ENCODE results near the gene TBCA.
A peak's percentile ranks its signal among the peaks of the same experiment; 100 is the strongest.

Gene TBCA, protein sequence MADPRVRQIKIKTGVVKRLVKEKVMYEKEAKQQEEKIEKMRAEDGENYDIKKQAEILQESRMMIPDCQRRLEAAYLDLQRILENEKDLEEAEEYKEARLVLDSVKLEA

DNA sequence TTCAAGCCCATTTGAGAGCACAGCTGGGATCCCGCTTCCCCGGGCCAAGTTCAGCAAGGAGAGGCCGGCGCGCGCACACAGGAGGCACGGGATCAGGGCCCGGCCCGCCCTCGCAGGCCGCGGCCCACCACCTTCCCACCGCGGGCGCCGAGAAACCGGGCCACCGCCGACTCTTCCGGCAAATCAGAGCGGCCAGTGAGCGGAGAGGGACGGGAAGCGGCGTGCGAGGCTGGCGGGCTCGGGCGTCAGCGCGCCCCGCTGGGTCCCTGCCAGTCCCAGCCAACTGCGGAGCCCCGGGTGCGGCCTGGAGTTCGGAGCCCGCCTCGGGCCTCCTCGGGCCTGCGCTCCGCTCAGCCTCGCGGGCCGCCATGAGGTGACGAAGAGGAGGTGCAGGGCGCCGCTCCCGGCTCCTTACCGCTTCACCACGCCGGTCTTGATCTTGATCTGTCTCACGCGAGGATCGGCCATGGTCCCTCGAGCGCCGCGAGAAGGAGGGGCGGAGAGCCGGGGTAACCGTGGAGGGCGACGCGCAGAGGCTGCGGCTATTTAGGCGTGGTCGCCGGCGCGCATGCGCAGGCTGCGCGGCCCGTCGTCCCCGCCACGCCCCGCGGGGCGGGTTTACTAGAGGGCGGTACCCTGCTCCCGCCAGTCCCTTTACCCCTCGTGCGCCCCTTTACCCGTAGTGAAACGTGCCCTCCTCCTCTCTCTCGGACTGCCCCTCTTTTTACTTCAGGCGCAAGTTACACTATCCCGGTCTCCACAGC lies at the start of gene TBCA:
Gene TBCA, minus strand, starts transcription at position 550 of the 764 bp plus-strand sequence. Its CDS starts 82 bp downstream, at position 468.
- peak; percentile 83 to 87 (median 84) for DNase-seq (ENCODE audit: low read depth in 3 of 3)

DNA sequence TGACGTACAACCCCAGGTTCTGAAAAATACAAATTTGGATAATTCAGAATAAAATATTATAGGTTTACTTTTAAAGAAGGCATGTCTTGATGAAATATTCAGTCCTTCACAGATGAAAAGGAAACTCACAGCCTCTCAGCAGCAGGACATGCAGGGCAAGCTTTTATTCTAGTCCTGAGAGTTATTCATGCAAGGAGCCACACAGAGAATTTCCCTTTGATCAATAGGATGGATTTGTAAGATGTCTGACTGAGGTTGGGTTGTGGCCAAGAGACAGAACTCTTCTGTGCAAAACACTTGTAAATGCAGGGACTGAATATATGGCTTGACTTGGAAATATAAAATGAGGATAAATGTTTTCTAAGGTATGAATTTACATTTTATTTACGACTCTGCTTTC lies 48.8 kb upstream of the TBCA start:
- no peak for DNase-seq (ENCODE audit: low read depth in 3 of 3)

DNA sequence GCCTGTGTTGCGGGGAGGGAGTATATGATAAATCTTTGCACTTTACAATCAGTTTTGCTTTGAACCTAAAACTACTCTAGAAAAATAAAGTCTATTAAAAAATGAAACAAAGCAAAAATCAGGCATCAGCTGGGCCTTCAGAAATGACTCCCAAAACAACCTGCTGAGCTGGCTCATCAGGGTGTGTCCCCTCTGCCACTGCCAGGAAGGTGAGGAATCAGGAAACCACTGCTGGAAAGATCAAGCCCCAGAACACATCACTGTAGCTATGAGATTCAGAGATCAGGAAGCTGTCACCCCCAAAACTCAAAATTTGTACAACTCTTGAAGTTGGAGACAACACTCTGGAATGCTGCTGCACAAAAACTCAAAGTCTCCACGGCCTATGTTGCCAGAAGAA lies 40.5 kb upstream of the TBCA start:
- DNase-seq (ENCODE audit: low read depth in 3 of 3): no peak

DNA sequence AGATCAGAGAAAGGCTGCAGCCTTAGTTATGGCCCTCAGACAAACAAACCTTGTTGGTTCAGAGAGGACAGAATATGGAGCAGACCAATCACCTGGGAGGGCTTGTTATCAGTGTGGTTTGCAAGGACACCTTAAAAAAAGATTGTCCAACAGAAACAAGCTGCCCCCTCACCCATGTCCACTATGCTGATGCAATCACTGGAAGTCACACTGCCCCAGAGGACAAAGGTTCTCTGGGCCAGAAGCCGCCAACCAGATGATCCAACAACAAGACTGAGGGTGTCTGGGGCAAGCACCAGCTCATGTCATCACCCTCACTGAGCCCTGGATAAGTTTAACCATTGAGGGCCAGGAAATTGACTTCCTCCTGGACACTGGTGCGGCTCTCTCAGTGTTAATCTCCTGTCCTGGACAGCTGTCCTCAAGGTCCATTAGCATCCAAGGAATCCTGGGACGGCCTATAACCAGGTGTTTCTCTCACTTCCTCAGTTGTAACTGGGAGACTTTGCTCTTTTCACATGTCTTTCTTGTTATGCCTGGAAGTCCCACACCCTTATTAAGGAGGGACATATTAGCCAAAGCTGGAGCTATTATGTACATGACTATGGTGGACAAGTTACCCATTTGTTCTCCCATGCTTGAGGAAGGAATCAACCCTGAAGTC lies 36.9 kb upstream of the TBCA start:
- no peak for DNase-seq (ENCODE audit: low read depth in 3 of 3)

DNA sequence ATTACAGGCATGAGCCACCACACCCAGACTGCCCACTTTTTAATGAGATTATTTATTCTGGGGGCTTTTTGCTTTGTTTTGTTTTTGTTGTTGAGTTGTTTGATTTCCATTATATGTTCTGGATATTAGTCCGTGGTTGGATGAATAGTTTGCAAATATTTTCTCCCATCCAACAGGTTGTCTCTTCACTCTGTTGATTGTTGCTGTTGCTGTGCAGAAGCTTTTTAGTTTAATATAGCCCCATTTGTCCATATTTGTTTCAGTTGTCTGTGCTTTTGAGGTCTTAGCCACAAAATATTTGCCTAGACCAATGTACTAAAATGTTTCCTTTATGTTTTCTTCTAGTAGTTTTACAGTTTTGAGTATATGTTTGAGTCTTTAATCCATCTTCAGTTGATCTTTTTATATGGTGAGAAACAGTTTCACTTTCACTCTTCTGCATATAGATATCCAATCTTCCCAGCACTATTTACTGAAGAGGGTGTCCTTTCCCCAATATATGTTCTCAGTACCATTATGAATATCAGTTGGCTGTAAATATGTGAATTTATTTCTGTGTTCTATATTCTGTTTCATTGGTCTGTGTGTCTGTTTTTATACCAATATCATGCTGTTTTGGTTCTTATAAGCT lies 30.2 kb upstream of the TBCA start:
- no peak for DNase-seq (ENCODE audit: low read depth in 3 of 3)

DNA sequence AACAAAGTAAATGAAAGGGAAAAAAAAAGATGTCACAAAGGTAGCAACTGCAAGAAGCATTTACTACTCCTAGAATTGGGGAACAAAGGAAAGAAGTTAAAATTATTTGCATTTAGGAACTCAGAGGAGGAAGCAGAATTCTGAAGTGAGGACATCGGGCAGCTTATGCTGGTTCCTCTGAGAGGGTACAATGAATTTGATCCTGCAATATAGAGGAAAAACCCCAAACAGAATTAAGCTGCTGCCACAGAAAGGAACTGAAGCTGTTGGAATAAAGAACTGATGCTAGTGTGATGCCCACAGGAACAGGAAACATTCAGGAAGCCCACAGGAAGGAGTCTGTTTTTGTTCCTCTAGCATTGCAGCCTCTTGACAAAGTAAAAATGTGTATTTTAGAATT lies 22.3 kb upstream of the TBCA start:
- DNase-seq (ENCODE audit: low read depth in 3 of 3): no peak

DNA sequence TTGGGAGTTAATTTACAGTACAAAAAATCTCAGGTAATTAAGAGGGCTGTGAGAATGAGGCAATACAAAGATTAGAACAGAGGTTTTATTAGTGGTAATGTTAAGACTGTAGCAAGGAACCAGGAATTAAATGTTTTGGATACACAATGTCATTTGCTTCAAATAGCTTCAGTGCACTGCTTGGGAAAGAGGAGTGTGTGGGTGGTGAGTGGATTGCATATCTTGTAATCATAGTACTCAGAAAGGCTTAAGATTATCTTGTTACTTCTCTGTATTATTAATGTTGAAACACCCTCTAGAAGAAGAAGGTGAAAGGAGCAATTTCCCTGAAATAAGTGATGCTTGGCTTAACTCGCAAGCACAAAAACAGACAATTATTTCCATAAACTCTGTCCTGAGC lies 21.0 kb upstream of the TBCA start:
- no peak for DNase-seq (ENCODE audit: low read depth in 3 of 3)

DNA sequence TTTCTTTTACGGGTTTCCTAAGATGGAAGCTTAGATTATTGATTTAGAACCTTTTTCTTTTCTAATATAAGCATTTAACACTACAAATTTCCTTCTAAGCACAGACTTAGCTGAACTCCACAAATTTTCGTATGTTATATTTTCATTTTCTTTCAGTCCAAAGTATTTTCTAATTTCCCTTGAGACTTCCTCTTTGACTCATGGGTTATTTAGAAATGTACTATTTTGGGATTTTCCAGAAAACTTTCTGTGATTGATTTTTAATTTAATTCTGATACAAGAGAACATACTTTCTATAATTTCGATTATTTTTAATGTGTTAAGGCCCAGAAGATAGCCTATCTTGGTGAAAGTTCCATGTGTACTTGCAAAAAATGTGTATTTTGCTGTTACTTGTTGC lies 19.7 kb upstream of the TBCA start:
- no peak for DNase-seq (ENCODE audit: low read depth in 3 of 3)

DNA sequence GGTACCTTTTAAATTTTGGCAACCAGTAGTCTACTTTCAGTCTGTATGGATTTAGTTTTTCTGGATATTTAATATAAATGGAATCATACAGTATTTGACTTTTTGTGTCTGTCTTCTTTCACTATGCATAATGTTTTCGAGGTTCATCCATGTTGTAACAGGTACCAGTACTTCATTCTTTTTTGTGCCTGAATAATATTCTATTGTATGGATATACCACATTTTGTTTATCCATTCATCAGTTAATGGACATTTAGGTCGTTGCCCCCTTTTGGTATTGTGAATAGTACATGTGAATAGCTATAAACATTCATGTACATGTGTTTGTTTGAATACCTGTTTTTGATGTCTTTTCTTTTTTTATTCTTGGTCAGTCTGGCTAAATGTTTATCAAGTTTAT lies 19.1 kb upstream of the TBCA start:
- DNase-seq (ENCODE audit: low read depth in 3 of 3): no peak

DNA sequence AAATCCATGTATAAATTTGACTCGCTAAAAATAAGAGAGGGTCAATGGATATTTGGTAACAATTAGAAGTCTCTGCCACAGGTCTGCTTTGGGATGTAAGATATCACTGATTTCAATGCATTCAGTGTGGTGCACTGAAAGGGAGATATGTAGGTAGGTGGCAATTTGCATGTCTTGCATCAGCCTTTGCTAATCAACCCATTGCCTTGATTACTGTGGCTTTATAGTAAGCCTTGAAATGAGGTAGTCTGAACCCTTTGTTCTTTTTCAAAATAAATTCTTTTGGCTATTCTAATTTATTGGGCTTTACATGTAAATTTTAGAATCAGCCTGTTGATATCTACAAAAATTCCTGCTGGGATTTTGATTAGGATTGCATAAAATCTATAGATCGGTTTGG lies 15.8 kb upstream of the TBCA start:
- no peak for DNase-seq (ENCODE audit: low read depth in 3 of 3)

DNA sequence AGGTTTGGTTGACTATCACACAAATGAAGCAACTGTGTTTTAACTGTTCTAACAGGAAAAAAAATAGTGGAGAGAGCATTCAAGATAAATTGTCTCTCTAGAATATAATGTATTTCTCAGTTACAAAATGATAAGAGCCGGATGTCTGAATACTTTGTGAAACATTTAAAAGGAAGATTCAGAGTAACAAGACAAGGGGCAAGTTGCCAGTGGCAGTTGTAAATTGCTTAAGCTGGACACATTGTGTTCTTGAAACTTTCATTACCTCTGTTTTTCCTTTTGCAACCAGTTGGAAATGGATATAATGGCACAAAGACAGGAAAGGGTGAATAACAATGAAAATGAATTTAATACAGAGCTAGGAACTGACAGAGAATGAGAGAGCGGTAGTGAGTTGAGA lies 15.2 kb upstream of the TBCA start:
- no peak for DNase-seq (ENCODE audit: low read depth in 3 of 3)

DNA sequence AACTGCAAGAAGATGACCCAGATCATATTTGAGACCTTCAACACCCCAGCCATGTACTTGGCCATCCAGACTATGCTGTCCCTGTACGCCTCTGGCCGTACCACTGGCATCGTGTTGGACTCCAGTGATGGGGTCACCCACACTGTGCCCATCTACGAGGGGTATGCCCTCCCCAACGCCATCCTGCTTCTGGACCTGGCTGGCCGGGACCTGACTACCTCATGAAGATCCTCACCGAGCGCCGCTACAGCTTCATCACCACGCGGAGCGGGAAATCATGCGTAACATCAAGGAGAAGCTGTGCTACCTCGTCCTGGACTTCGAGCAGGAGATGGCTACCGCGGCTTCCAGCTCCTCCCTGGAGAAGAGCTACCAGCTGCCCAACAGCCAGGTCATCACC lies 9.1 kb upstream of the TBCA start:
- DNase-seq (ENCODE audit: low read depth in 3 of 3): no peak

DNA sequence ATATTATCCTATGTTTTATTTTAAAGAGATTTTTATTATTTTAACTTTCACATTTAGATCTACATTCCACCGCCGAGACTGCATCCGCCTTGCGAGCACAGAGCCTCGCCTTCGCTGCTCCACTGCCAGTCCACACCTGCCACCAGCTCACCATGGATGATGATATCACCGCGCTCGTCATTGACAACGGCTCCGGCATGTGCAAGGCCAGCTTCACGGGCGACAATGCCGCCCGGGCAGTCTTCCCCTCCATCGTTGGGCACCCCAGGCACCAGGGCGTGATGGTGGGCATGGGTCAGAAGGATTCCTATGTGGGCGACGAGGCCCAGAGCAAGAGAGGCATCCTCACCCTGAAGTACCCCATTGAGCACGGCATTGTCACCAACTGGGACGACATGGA lies 8.6 kb upstream of the TBCA start:
- no peak for DNase-seq (ENCODE audit: low read depth in 3 of 3)

DNA sequence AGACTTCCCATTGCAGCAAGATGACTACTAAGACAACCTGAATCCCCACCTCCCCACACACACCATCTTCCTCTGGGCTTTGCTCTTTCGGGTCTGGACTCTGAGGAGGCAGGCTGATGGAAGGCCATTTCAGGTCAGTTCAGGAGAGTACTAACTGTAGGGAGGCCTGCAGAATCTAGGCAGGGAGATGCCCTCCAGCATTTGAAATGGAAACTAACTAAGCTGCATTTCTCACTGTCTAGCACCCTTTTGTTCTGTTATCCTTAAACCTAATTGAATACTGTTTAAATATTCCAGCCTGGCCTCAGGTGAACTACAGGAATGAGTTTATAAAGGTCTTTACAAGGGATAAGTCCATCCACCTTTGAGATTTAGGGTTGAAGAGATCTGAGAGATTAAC lies 4.9 kb upstream of the TBCA start:
- no peak for DNase-seq (ENCODE audit: low read depth in 3 of 3)

DNA sequence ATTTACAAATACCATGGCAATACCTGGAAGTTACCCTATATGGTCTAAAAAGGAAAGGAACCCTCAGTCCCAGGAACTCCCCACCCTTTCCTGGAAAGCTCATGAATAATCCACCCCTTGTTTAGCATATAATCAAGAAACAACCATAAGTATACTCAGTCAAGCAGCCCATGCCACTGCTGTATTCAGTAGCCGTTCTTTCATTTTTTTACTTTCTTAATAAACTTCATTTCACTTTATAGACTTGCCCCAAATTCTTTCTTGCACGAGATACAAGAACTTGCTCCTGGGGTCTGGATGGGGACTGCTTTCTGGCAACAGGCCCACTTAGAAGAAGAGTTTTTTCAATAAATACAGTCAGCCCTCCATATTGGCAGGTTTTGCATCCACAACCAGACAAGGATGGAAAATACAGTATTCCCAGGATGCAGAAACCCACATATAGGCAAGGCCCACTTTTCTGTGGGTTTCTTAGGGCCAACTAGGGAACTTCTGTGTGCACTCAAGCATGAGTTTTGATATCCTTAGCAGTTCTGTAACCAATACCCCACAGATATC lies 2.8 kb upstream of the TBCA start:
- no peak for DNase-seq (ENCODE audit: low read depth in 3 of 3)

DNA sequence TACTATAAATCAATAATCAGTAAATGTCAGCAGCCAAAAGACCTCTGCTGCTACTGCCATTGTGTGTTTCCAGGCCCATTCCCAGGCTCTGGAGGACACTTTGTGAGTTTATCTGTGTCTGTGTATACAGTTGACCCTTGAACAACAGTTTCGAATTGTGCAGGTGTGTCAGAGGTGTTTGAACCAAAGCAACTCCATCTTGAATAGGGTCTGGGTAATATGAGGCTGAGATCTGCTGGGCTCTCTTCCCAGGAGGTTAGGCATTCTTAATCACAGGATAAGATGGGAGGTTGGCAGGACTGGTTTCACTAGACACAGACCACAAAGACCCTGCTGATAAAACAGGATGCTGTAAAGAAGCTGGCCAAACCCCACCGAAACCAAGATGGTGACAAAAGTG lies 2.3 kb upstream of the TBCA start:
- no peak for DNase-seq (ENCODE audit: low read depth in 3 of 3)

DNA sequence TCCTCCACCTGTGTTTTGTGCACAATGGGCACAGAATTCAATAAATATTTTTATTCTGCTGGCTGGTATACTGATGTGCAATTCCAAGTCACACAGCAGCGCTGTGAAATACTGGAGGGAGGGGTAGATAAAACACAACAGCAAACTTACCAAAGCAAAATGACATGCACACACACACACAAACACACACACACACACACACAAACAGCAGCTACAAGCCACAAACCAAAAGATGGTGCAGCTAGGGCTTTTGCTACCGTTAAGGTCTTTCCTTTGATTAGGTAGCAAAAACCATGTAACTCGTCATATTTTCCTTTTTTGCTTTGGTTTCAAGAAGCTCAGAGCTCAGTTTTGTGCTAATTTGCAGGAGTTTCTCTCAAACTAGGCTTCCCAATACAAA lies 1.8 kb upstream of the TBCA start:
- no peak for DNase-seq (ENCODE audit: low read depth in 3 of 3)

DNA sequence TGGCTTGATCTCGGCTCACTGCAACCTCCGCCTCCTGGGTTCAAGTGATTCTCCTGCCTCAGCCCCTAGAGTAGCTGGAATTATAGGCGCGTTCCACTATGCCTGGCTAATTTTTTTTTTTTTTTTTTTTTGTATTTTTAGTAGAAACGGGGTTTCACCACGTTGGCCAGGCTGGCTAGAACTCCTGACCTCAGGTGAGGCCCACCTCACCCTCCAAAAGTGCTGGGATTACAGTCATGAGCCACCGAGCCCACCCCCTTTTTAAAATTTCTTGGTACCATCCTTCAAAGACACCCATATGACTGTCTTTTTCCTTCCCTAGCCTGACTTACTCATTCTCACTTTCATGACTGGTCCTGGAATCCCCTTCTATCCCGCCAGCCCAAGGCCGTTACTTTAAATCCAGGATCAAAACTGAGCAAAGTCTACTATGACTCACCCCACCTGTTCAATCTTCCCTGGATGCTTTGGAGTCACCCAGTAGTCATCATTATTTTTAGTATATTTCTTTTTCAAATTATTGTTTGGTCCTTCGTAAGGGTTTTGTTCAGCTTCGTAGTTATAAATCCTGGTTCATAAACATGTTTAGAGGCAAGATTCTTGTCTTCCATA lies 1.2 kb upstream of the TBCA start:
- no peak for DNase-seq (ENCODE audit: low read depth in 3 of 3)

DNA sequence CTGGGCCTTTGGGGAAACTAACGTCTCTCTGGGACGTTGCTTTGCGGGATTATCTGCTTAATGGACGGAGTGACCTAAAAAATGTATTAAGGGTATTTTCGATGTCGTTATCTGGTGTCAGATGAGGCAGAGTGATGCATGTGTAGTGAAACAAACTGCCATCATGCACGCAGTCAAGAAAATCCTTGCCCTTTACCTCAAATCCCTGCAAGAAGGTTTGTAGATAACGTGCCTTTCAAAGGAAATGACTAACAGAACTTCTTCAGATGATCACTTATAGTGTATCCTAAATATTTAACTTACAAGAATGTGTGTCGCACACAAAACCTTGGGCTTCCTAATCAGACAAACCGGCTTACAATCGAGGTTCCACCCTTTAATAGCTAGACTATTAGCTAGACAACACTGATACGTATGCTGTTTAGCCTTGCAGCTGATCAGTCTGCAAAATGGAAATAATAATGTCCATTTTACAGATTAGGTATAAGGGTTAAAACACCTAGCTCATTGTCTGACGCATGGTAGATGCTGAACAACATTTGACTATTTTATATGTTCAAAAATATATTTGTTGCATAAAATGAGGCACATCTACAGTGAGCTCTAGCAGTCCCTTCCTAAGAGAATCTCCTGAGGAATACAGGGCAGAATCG lies 541 bp upstream of the TBCA start:
- no peak for DNase-seq (ENCODE audit: low read depth in 3 of 3)

DNA sequence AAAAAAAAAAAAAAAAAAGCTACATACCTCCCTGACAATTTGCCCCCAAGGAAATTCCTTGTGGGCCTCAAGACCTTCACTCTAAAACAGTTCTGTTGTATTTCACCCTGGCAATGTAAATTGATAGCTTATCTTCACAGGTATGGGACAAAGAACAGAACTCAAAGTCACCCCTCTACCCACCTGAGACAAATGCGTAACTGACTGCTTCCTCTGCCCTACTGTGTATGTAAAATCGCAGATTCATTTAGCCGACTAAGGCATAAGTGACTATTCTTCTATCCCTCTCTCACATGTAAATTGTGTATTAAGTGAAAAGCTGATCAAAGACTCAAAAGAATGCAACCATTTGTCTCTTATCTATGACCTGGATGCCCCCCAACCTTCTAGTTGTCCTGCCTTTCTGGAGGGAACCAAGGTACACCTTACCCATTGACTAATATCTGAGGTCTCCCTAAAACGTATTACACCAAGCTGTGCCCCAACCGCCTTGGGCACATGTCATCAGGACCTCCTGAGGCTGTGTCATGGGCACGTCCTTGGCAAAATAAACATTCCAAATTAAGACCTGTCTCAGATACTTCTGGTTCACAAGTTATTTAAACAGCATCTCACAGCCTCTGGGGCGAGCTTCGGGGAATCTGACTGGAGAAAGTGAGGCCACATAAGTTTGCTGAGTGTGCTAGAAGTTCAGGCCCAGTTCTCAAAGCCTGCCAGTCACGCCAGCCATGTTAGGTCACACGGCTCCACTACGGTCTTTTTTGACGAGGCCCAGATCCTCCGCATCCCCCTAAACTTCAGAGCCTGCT lies 954 bp downstream of the TBCA start:
- no peak for DNase-seq (ENCODE audit: low read depth in 3 of 3)

DNA sequence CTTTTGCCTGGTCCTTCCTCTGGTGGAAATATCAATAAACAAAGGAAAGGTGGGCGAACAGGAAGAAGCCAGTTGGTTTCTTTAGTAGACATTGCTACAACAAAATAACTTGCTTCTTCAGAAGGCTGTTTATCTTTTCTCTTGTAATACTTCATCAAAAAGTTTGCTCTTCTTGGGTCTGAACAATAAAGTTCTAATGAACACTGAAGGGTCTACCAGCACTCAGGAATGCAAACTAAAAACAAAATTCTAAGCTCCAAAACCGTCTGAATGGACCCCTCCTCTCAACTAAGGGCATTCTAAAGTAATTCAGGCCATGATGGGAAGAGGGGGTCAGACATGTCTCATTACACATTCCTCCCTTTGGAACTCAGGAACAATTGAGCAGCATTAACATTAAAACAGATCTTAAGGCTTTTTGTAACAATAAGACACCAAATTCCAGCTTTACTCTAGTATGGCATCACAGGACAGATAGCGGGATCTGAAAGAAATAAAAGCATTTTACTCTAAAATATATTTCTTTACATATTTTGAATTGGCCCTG lies 2.3 kb downstream of the TBCA start:
- DNase-seq (ENCODE audit: low read depth in 3 of 3): no peak
